Vagina (tissue), 2 donors: ENCODE data around the gene NCAPD2. TPM values are rescaled to one million over a fixed set of nuclear protein-coding genes. Genes with fewer than 3 reads are reported as not detected.

ENCODE experiments used
- DNase-seq, 2 donors: peaks; one replicate each; pipeline ENCODE4 v3.0.0-alpha.2; 2017; ENCODE audit errors: extremely low spot score in 2 of 2
- H3K27ac ChIP-seq: fragments of 200-600 bp; sonication (generic); one replicate; pipeline ENCODE4 v1.5.1; 2019
- H3K27me3 ChIP-seq: fragments of 200-600 bp; sonication (generic); one replicate; pipeline ENCODE4 v1.5.1; 2019
- H3K36me3 ChIP-seq, 2 donors: fragments of 200-600 bp; sonication (generic); one replicate each; pipeline ENCODE4 v1.5.1; 2017 to 2019
- H3K4me1 ChIP-seq: fragments of 200-600 bp; sonication (generic); one replicate; pipeline ENCODE4 v1.5.1; 2019
- H3K4me3 ChIP-seq, 2 donors: fragments of 200-600 bp; sonication (generic); 1 replicate in 1 of 2; 2 replicates in 1 of 2; pipeline ENCODE4 v1.5.1; 2016 to 2019
- H3K9me3 ChIP-seq: fragments of 200-600 bp; sonication (generic); one replicate; pipeline ENCODE4 v1.5.1; 2019
- POLR2A ChIP-seq, 2 donors: fragments of 450-650 bp; IDR thresholded peaks; one replicate each; pipeline ENCODE4 v1.6.1; 2017; ENCODE audit warnings: antibody characterized with exemption in 2 of 2, mild to moderate bottlenecking in 2 of 2, moderate library complexity in 2 of 2
- POLR2AphosphoS5 ChIP-seq, 2 donors: sonication (generic); formaldehyde crosslinking; IDR thresholded peaks; one replicate each; pipeline ENCODE4 v1.9.0; 2017; ENCODE audit warnings: antibody characterized with exemption in 2 of 2, mild to moderate bottlenecking in 2 of 2, low read depth in 1 of 2; ENCODE audit not compliant: insufficient read depth in 1 of 2
- intact Hi-C: fragments of 100-400 bp; cut with DNase I; formaldehyde crosslinking; loops from one replicate; pipeline ENCODE4 v1.15.1; 2023
- total RNA-seq: library from RNA; depleted of rRNA; stranded (reverse); fragments of >200 nt; gene quantifications from one replicate; pipeline ENCODE4 v1.2.3, GENCODE V29; 2016
- TF ChIP-seq, protein P1 (sequence below), 3 experiments: fragments of 450-650 bp in 2 of 3; fragments of 200-600 bp in 1 of 3; sonication (generic) in 1 of 3; IDR thresholded peaks; one replicate each; pipeline ENCODE4 v1.5.1; 2017 to 2019; ENCODE audit warnings: antibody characterized with exemption in 3 of 3, mild to moderate bottlenecking in 2 of 3, moderate library complexity in 2 of 3

The NCAPD2 gene
- total RNA-seq, 1 donor from 2014 or later: 25.5 TPM

DNA sequence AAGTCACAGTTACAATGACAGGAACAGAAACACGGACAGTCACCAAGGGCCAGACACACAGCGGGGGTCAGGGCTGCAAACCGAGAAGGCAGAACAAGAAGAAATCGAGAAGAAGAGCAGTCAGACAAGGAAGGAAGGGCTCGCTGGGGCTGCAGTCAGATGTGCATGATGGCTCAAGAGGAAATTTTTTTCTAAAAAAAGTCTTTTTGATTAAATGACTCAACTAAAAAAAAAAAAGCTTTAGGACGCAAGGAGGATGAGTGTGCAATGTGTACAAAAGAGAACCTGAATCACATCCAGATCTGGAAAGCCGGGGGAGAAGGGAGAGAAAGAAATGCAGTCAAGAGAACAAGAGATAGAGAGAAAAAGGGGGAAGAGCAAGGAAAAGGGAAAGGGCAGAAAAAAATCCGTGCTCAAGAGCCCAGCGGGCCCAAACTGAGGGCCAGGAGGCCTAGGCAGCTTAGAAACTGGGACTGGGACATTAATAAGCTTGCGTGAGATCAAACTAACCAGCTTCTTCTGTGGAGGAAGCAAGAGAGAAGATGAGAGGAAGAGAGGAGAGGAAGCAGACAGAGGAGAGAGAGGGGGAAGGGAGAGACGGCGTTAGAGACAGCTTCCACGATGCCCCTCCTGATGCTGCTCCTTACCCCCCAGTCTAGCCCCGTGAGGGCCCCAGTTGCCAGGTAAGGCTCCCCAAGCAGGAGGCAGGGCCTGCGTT lies 55.2 kb downstream of the NCAPD2 start:
- intact Hi-C loops: no loop called here
- peak overlapping the region in 1 of 2 donors; percentile 0 for H3K4me3 ChIP-seq
- H3K36me3 ChIP-seq: peaks cover 0 to 16% of the 10 kb centered on the region in 2 donors
- no peaks in the 10 kb centered on the region for H3K27me3 ChIP-seq
- TF ChIP-seq POLR2A (IDR thresholded peaks at IDR 0.05): no peak
- no peak for TF ChIP-seq POLR2AphosphoS5 (IDR thresholded peaks at IDR 0.05; ENCODE audit: insufficient read depth in 1 of 2, low read depth in 1 of 2)
- TF ChIP-seq, protein P1, sequence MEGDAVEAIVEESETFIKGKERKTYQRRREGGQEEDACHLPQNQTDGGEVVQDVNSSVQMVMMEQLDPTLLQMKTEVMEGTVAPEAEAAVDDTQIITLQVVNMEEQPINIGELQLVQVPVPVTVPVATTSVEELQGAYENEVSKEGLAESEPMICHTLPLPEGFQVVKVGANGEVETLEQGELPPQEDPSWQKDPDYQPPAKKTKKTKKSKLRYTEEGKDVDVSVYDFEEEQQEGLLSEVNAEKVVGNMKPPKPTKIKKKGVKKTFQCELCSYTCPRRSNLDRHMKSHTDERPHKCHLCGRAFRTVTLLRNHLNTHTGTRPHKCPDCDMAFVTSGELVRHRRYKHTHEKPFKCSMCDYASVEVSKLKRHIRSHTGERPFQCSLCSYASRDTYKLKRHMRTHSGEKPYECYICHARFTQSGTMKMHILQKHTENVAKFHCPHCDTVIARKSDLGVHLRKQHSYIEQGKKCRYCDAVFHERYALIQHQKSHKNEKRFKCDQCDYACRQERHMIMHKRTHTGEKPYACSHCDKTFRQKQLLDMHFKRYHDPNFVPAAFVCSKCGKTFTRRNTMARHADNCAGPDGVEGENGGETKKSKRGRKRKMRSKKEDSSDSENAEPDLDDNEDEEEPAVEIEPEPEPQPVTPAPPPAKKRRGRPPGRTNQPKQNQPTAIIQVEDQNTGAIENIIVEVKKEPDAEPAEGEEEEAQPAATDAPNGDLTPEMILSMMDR (IDR thresholded peaks at IDR 0.05): no peak
- no peak for DNase-seq
- H3K9me3 ChIP-seq: no peaks in the 10 kb centered on the region
- peaks cover 59% of the 10 kb centered on the region for H3K4me1 ChIP-seq
- peak overlapping the region; percentile 86 for H3K27ac ChIP-seq

DNA sequence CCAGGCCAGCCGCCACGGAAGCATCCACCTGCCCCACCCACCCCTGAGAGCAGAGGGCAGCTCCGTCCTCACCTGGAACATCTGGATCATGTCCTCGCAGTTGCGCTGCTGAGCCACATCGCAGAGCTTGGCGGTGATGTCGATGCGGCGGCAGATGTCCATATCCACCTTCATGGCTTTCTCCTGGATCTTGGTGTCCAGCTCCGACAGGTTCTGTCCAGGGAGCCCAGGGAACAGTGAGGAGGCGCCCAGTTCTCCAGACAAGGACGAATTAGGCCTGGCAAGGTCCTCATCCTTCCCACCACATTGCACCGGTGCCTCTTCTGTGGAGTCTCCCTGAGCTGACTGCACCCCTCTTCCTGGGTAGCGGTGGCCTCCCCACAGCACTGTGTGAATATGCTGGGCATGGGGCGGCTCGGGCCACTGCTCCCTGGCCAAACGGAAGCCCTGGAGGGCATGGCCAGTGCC lies 55.8 kb downstream of the NCAPD2 start:
- intact Hi-C loops: loop anchor here (5.0 kb wide), 1 partner anchor 222 kb away; no protein-coding TSS in a partner anchor
- no peaks in the 10 kb centered on the region for H3K9me3 ChIP-seq
- H3K4me1 ChIP-seq: peaks cover 65% of the 10 kb centered on the region
- no peak for DNase-seq
- TF ChIP-seq POLR2A (IDR thresholded peaks at IDR 0.05) (no peak), POLR2AphosphoS5 (IDR thresholded peaks at IDR 0.05; ENCODE audit: insufficient read depth in 1 of 2, low read depth in 1 of 2) (no peak)
- TF ChIP-seq, protein P1 (IDR thresholded peaks at IDR 0.05): no peak
- H3K36me3 ChIP-seq: peaks cover 0 to 10% of the 10 kb centered on the region in 2 donors
- no peak overlapping the region for H3K4me3 ChIP-seq
- H3K27ac ChIP-seq: peak overlapping the region; percentile 86
- no peaks in the 10 kb centered on the region for H3K27me3 ChIP-seq

DNA sequence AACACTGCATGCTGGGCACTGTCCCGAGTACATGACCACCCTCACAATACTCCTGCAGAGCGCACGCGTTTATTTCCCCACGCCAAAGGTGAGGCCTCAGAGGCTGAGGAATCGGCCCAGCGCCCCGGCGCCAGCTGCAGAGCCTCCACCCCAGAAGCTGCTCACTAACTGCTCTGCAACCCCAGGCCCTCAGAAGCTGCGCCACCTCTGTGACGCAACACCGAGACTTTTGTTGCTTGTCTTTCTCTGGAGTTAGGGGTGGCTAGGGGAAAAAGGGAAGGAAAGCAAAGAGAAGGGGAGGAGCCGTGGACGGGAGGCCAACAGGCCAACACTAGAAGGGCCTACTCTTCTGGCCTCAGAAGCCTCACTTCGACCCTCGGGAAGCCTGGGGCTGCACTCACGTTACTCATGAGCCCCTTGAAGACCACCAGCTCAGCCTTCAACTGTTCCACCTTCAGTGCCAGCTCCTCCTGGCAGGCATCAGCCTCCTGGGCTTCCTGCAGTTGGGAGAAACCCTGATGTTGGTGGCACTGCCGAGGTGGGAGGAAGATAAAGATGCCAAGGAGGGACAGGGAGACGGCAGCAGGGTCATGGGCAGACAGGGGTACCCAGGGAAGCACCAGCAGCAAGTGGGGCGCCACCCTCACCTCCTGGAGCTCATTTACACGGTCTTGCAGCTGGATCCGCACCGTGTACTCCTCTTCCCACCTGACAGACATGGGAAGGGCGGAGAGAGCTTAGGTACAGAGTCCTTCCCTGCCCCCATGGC lies 56.6 kb downstream of the NCAPD2 start:
- TF ChIP-seq, protein P1 (IDR thresholded peaks at IDR 0.05): no peak
- TF ChIP-seq POLR2A (IDR thresholded peaks at IDR 0.05) (no peak), POLR2AphosphoS5 (IDR thresholded peaks at IDR 0.05; ENCODE audit: insufficient read depth in 1 of 2, low read depth in 1 of 2) (no peak)
- peaks cover 70% of the 10 kb centered on the region for H3K4me1 ChIP-seq
- intact Hi-C loops: loop anchor here (5.0 kb wide), 1 partner anchor 223 kb away; no protein-coding TSS in a partner anchor
- H3K27me3 ChIP-seq: no peaks in the 10 kb centered on the region
- DNase-seq: no peak
- H3K27ac ChIP-seq: peak overlapping the region; percentile 86
- H3K36me3 ChIP-seq: peaks cover 0 to 8% of the 10 kb centered on the region in 2 donors
- H3K9me3 ChIP-seq: no peaks in the 10 kb centered on the region
- H3K4me3 ChIP-seq: peak overlapping the region in 1 of 2 donors; percentile 30

DNA sequence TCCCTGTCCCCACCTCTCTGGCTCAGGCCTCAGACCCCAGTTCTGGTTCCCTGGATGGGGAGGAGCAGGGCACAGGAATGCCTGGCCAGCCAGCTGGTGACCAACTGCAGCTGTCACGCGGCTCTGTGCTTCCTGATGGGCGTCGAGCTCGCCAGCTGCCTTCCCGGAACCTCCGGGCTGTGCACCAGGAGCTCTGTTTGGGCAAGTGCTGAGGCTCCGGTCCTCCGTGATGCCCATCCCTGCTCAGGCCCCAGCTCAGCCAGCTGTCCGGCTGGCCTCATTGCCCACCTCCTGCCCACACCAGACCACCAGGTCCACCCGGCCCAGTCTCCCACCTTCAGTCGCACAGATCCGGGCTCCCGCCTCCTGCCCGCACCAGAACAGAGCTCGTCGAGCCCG lies 57.2 kb downstream of the NCAPD2 start:
- intact Hi-C loops: loop anchor here (5.0 kb wide), 1 partner anchor 224 kb away; no protein-coding TSS in a partner anchor

More for the DNA sequence above, 57.2 kb downstream of the NCAPD2 start:
- Histone ChIP-seq H3K27ac (peak overlapping the region; percentile 86), H3K36me3 (peaks cover 0 to 8% of the 10 kb centered on the region in 2 donors), H3K27me3 (no peaks in the 10 kb centered on the region), H3K4me3 (peak overlapping the region in 1 of 2 donors; percentile 30), H3K9me3 (no peaks in the 10 kb centered on the region), H3K4me1 (peaks cover 71% of the 10 kb centered on the region)
- TF ChIP-seq POLR2AphosphoS5 (IDR thresholded peaks at IDR 0.05; ENCODE audit: insufficient read depth in 1 of 2, low read depth in 1 of 2) (peak in 1 of 2 donors; percentile 41), POLR2A (IDR thresholded peaks at IDR 0.05) (no peak)
- TF ChIP-seq, protein P1 (IDR thresholded peaks at IDR 0.05): no peak
- peak in 1 of 2 donors; percentile 95 for DNase-seq
